HG03558 (cell line): Measurements from ENCODE around the gene MCFD2.

Experiments used
- ATAC-seq: cut with Tn5 transposase; IDR thresholded peaks from one replicate; pipeline ENCODE4 v1.9.1; 2021; ENCODE audit warnings: moderate number of reproducible peaks; ENCODE audit not compliant: unreplicated experiment; ENCODE audit errors: extremely low read depth

MCFD2 gene

DNA sequence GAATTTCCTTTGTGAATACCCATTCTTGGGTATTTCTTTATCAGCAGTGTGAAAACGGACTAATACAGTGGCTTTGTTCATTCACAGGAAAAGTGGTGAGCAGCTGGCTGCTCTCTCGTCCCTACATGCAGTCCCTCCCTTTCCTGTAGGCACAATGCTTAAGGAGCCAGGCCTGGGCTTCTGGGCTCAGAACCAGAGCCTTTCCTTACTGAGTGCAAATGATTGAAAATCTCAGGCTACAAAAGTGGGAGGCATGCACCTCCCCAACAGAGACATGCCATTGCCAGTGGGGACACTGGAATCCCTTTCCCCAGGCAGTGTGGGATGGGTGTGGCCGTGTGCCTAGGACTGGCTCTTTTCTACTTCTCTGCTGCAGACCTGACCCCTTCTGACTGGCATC lies 61.3 kb downstream of the MCFD2 start:
- ATAC-seq, result no peak

DNA sequence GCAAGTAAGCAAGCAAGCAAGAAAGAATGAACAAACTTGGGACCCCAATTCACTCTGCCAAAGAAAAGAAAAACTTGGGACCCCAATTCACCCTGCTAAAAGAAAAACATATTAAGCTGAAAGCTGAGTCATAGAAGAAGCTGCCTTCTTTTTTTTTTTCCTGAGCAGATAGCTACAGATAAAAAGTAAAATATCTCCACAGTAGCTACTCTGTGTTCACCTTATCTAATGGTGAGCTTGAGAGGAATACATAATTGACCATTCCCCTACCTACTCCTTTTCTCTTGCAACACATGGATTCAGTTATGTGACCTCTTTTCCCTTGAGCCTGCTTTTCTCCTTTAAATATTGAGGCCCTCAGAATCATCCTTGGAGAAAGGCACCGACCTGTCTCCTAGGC lies 63.0 kb downstream of the MCFD2 start:
- ATAC-seq, result no peak

DNA sequence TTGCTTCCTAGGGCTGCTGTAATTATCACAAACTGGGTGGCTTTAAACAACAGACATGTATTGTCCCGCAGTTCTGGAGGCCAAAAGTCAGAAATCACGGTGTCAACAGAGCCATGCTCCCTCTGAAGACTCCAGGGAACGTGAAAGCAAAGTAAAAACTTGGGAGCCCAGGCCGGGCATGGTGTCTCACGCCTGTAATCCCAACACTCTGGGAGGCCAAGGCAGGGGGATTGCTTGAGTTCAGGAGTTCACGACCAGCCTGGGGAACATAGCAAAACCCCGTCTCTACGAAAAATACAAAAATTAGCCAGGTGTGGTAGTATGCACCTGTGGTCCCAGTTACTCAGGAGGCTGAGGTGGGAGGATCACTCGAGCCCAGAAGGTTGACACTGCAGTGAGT lies 63.5 kb downstream of the MCFD2 start:
- ATAC-seq, result no peak
